HepG2 (cell line): Measurements from ENCODE around the gene NEUROD4. TPM values are rescaled to one million over a fixed set of nuclear protein-coding genes. Genes with fewer than 3 reads are reported as not detected.

Experiments used
- ATAC-seq: fragments of 200-7000 bp; cut with Tn5 transposase; 3 replicates; pipeline ENCODE4 v1.9.1; 2020; ENCODE audit warnings: mild to moderate bottlenecking, moderate library complexity
- BruUV-seq: library from RNA; stranded (reverse); fragments of 400-500 nt; replicated peaks from 2 replicates; lab custom pipeline; 2021; lab: Mats Ljungman, UMichigan
- CTCF ChIA-PET: fragments of 300-600 bp; formaldehyde crosslinking; extraction: SDS; loops from one replicate; lab custom pipeline; 2021; ENCODE audit warnings: low total read pairs, inconsistent platforms, low intra/inter-chr PET ratio; lab: Yijun Ruan, JAX
- POLR2A ChIA-PET: fragments of 350-600 bp; sonication (Branson Sonifier 250); formaldehyde crosslinking; loops from one replicate; lab custom pipeline; 2020; ENCODE audit warnings: antibody characterized with exemption, inconsistent platforms; lab: Yijun Ruan, JAX
- DNase-seq: peaks from one replicate; pipeline ENCODE4 v3.0.0-alpha.2; 2015; ENCODE audit warnings: low spot score
- FAIRE-seq: peaks from 3 replicates; lab custom pipeline; 2011; peaks lifted over from hg19 to GRCh38; lab: Jason Lieb, UNC
- H2AFZ ChIP-seq: one replicate; pipeline ENCODE4 v1.6.1; 2011; ENCODE audit warnings: low read length, inconsistent platforms
- H3K27ac ChIP-seq: fragments of 300-600 bp; 3 replicates; pipeline ENCODE4 v1.8.0; 2011; ENCODE audit warnings: mixed run types, mild to moderate bottlenecking, mixed read lengths, low read length, inconsistent platforms; ENCODE audit not compliant: insufficient read depth; ENCODE audit errors: extremely low read length
- H3K27me3 ChIP-seq, 2 experiments: fragments of 200-600 bp in 1 of 2; 2 replicates in 1 of 2; 3 replicates in 1 of 2; pipeline versions ENCODE4 v1.6.0 to v1.8.0; 2011; ENCODE audit warnings: low read length in 2 of 2, mild to moderate bottlenecking in 2 of 2, moderate library complexity in 2 of 2, inconsistent platforms in 1 of 2; ENCODE audit not compliant: insufficient read depth in 2 of 2, control insufficient read depth in 1 of 2
- H3K36me3 ChIP-seq, 2 experiments: fragments of 200-600 bp in 1 of 2; replicated peaks in 1 of 2; 2 replicates in 1 of 2; 3 replicates in 1 of 2; pipeline versions ENCODE4 v1.5.1 to v1.8.0; 2011; ENCODE audit warnings: low read length in 2 of 2, inconsistent platforms in 1 of 2; ENCODE audit not compliant: insufficient read depth in 2 of 2, control insufficient read depth in 1 of 2
- H3K4me1 ChIP-seq: 2 replicates; pipeline ENCODE4 v1.5.1; 2012; ENCODE audit warnings: low read length, inconsistent platforms; ENCODE audit not compliant: insufficient read depth
- H3K4me2 ChIP-seq: 2 replicates; pipeline ENCODE4 v1.6.0; 2011; ENCODE audit warnings: low read depth, low read length, inconsistent platforms
- H3K4me3 ChIP-seq, 3 experiments: fragments of 200-600 bp in 1 of 3; sonication (generic), shearing (Covaris generic) in 1 of 3; replicated peaks in 1 of 3; 2 replicates each; pipeline ENCODE4 v1.5.1; 2011 to 2016; ENCODE audit warnings: low read length in 3 of 3, inconsistent platforms in 2 of 3, low read depth in 2 of 3, mild to moderate bottlenecking in 2 of 3, control low read depth in 1 of 3, mixed read lengths in 1 of 3; ENCODE audit not compliant: insufficient read depth in 1 of 3
- H3K79me2 ChIP-seq: one replicate; pipeline ENCODE4 v1.6.1; 2011; ENCODE audit warnings: low read length, inconsistent platforms; ENCODE audit not compliant: insufficient read depth
- H3K9ac ChIP-seq: 2 replicates; pipeline ENCODE4 v1.6.0; 2011; ENCODE audit warnings: mild to moderate bottlenecking, low read depth, low read length, inconsistent platforms; ENCODE audit not compliant: insufficient read depth
- H3K9me3 ChIP-seq: 2 replicates; pipeline ENCODE4 v1.5.1; 2012; ENCODE audit warnings: mild to moderate bottlenecking, low read length
- H4K20me1 ChIP-seq: 2 replicates; pipeline ENCODE4 v1.6.0; 2011; ENCODE audit warnings: inconsistent platforms, mild to moderate bottlenecking, low read length, moderate library complexity; ENCODE audit not compliant: insufficient read depth
- BCL3 ChIP-seq: sonication (generic); formaldehyde crosslinking; IDR thresholded peaks from 2 replicates; pipeline ENCODE4 v1.5.1; 2020; ENCODE audit warnings: mild to moderate bottlenecking, missing genetic modification reagents, moderate library complexity
- EP300 ChIP-seq, 3 experiments: sonication (generic) in 1 of 3; formaldehyde crosslinking in 1 of 3; IDR thresholded peaks; 2 replicates each; pipeline versions ENCODE4 v1.5.1 to v1.6.1; 2011 to 2020; ENCODE audit warnings: low read depth in 2 of 3, low read length in 2 of 3, borderline replicate concordance in 1 of 3, improper control_type of control experiment in 1 of 3, mild to moderate bottlenecking in 1 of 3, missing genetic modification reagents in 1 of 3, moderate library complexity in 1 of 3
- THRA ChIP-seq: sonication (generic); formaldehyde crosslinking; IDR thresholded peaks from 2 replicates; pipeline ENCODE4 v1.4.0; 2020; ENCODE audit warnings: missing genetic modification reagents, borderline replicate concordance
- ZXDC ChIP-seq: sonication (generic); formaldehyde crosslinking; IDR thresholded peaks from 2 replicates; pipeline ENCODE4 v1.5.0; 2020; ENCODE audit warnings: mild to moderate bottlenecking, missing genetic modification reagents
- WGBS: methylation state at CpG from one replicate; pipeline ENCODE4 v1.1.6; 2017; ENCODE audit warnings: low lambda C conversion rate; 5-methylcytosine and 5-hydroxymethylcytosine counted together
- in situ Hi-C: cut with HindIII; loops from 2 replicates; pipeline ENCODE4 v1.10.0; 2017; ENCODE audit warnings: low pct_unique_long_range_greater_than_20kb; ENCODE audit not compliant: extremely low pct_ligation_motif_present
- intact Hi-C: fragments of 100-400 bp; cut with micrococcal nuclease; formaldehyde crosslinking; loops from one replicate; pipeline ENCODE4 v1.10.0; 2022; ENCODE audit not compliant: unreplicated experiment
- polyA plus RNA-seq, 8 experiments: library from polyadenylated mRNA; depleted of rRNA in 3 of 8; stranded (reverse) in 7 of 8; unstranded in 1 of 8; fragments of >200 nt; fragmentation: Illumina TruSeq in 4 of 8; extraction: Trizol in 4 of 8; gene quantifications; 2 replicates each; pipeline versions ENCODE4 v1.2.1 to v1.2.3, GENCODE V29; 2011 to 2016; ENCODE audit warnings: low read depth in 4 of 8, missing spikeins in 1 of 8, mixed read lengths in 1 of 8; ENCODE audit not compliant: insufficient read depth in 1 of 8
- total RNA-seq, 5 experiments: library from RNA; depleted of rRNA; stranded (reverse); fragments of >200 nt; fragmentation: Illumina TruSeq; extraction: Trizol; gene quantifications; 2 replicates each; pipeline ENCODE4 v1.2.3, GENCODE V29; 2016; ENCODE audit warnings: low read depth in 1 of 5

NEUROD4 gene
- total and polyA plus RNA-seq, 2 of the 13 experiments (the other 11 are each of a cell fraction or from before 2014, with no cell fraction given) = not detected

GRCh38 chr12:55008944-55009585 is 10.7 kb upstream of the NEUROD4 start:
- Histone ChIP-seq H3K27me3 (no peaks in the 10 kb centered on the region; a peak in 2 of 5 replicates), H3K36me3 (no peaks in the 10 kb centered on the region), H2AFZ (no peak overlapping the region), H3K4me1 (no peaks in the 10 kb centered on the region), H3K9ac (no peak overlapping the region), H3K79me2 (no peaks in the 10 kb centered on the region), H3K27ac (no peak overlapping the region), H3K9me3 (peaks cover 14% of the 10 kb centered on the region; the same call in 1 of the 2 replicates), H4K20me1 (no peaks in the 10 kb centered on the region), H3K4me3 (no peak overlapping the region), H3K4me2 (no peak overlapping the region)
- BruUV-seq = no TSS peak
- in situ Hi-C loops = no loop called here
- POLR2A ChIA-PET = no interaction called here
- DNase-seq (no peak), ATAC-seq (no peak), FAIRE-seq (no peak)
- CTCF ChIA-PET = no interaction called here
- intact Hi-C loops = no loop called here
- TF ChIP-seq BCL3 (CRISPR knock-in tag) (no peak), ZXDC (CRISPR knock-in tag) (no peak), THRA (CRISPR knock-in tag) (no peak), EP300 (IDR thresholded peaks at IDR 0.05; ENCODE audit: low read depth in 2 of 2, low read length in 2 of 2) (no peak), EP300 (CRISPR knock-in tag; IDR thresholded peaks at IDR 0.05; ENCODE audit: borderline replicate concordance) (no peak)
- 2% methylated on average over 6 of the region's 6 CpGs for WGBS
